ENCODE data around the gene NPAS2.

NPAS2 gene

GRCh38 chr2:101040072-101040471, 220.1 kb downstream of the NPAS2 start:
- TF ChIP-seq CTCF (IDR thresholded peaks at IDR 0.05; ENCODE audit: low read depth, low read length) = no peak

GRCh38 chr2:101040761-101041160, 220.8 kb downstream of the NPAS2 start:
- TF ChIP-seq CTCF (IDR thresholded peaks at IDR 0.05; ENCODE audit: low read depth, low read length) = no peak
- DNase-seq (ENCODE audit: extremely low read depth, low read depth) = no peak

More at GRCh38 chr2:101040072-101040471, 220.1 kb downstream of the NPAS2 start:
- no peak for DNase-seq (ENCODE audit: extremely low read depth, low read depth)

- no peak for DNase-seq (ENCODE audit: extremely low read depth, low read depth)
- no peak for TF ChIP-seq CTCF (IDR thresholded peaks at IDR 0.05; ENCODE audit: low read depth, low read length)
These were observed 221.5 kb downstream of the NPAS2 start for GRCh38 chr2:101041413-101041812.

GRCh38 chr2:101045330-101045729, 225.4 kb downstream of the NPAS2 start:
- no peak for TF ChIP-seq CTCF (IDR thresholded peaks at IDR 0.05; ENCODE audit: low read depth, low read length)
- no peak for DNase-seq (ENCODE audit: extremely low read depth, low read depth)

Data from AG09319 (cell line).